GM23338 (cell line): ENCODE results near the gene KIRREL3. TPM values are rescaled to one million over a fixed set of nuclear protein-coding genes. Genes with fewer than 3 reads are reported as not detected.

ENCODE experiments used
- ATAC-seq: fragments of 200-7000 bp; cut with Tn5 transposase; 3 replicates; pipeline ENCODE4 v1.9.1; 2020
- DNase-seq: peaks from one replicate; pipeline ENCODE4 v3.0.0-alpha.2; 2015; ENCODE audit warnings: low spot score
- H2AFZ ChIP-seq: fragments of 200-600 bp; sonication (generic); 2 replicates; pipeline ENCODE4 v1.8.0; 2016; ENCODE audit warnings: antibody characterized with exemption, mild to moderate bottlenecking, moderate library complexity
- H3F3A ChIP-seq: fragments of 200-600 bp; sonication (generic); replicated peaks from 2 replicates; pipeline ENCODE4 v1.8.0; 2017; ENCODE audit warnings: antibody characterized with exemption, mixed run types, low read depth
- H3K27ac ChIP-seq: fragments of 200-600 bp; sonication (generic); 2 replicates; pipeline ENCODE4 v1.6.1; 2016; ENCODE audit warnings: low read depth
- H3K27me3 ChIP-seq: fragments of 200-600 bp; sonication (generic); 2 replicates; pipeline ENCODE4 v1.8.0; 2016; ENCODE audit warnings: mild to moderate bottlenecking, mixed run types, moderate library complexity; ENCODE audit not compliant: insufficient read depth
- H3K36me3 ChIP-seq: fragments of 200-600 bp; sonication (generic); 2 replicates; pipeline ENCODE4 v1.8.0; 2016; ENCODE audit warnings: mild to moderate bottlenecking; ENCODE audit not compliant: insufficient read depth
- H3K4me1 ChIP-seq: fragments of 200-600 bp; sonication (generic); 2 replicates; pipeline ENCODE4 v1.8.0; 2016; ENCODE audit warnings: mild to moderate bottlenecking, moderate library complexity; ENCODE audit not compliant: insufficient read depth
- H3K4me2 ChIP-seq: fragments of 200-600 bp; sonication (generic); 2 replicates; pipeline ENCODE4 v1.7.1; 2017; ENCODE audit warnings: mixed run types
- H3K4me3 ChIP-seq: fragments of 200-600 bp; sonication (generic); 2 replicates; pipeline ENCODE4 v1.6.1; 2016; ENCODE audit warnings: mixed run types
- H3K79me2 ChIP-seq: fragments of 200-600 bp; sonication (generic); replicated peaks from 2 replicates; pipeline ENCODE4 v1.8.0; 2017; ENCODE audit warnings: mild to moderate bottlenecking; ENCODE audit not compliant: insufficient read depth
- H3K9me2 ChIP-seq: fragments of 200-600 bp; sonication (generic); 2 replicates; pipeline ENCODE4 v1.8.0; 2017; ENCODE audit not compliant: insufficient read depth
- H4K20me1 ChIP-seq: fragments of 200-600 bp; sonication (generic); replicated peaks from 2 replicates; pipeline ENCODE4 v1.8.0; 2017; ENCODE audit warnings: mild to moderate bottlenecking; ENCODE audit not compliant: insufficient read depth
- H3K27ac Mint-ChIP-seq: 2 replicates; pipeline ENCODE4 v1.8.0; 2020; ENCODE audit warnings: inconsistent platforms, mild to moderate bottlenecking, moderate library complexity, mixed read lengths
- H3K27me3 Mint-ChIP-seq: 3 replicates; pipeline ENCODE4 v1.8.0; 2022; ENCODE audit warnings: low read depth, mild to moderate bottlenecking, moderate library complexity, mixed read lengths, inconsistent platforms; ENCODE audit not compliant: insufficient read depth, poor library complexity
- H3K36me3 Mint-ChIP-seq: 3 replicates; pipeline ENCODE4 v1.8.0; 2021; ENCODE audit warnings: low read depth, mild to moderate bottlenecking, inconsistent platforms, moderate library complexity, mixed read lengths
- H3K4me1 Mint-ChIP-seq: 3 replicates; pipeline ENCODE4 v1.8.0; 2020; ENCODE audit warnings: mild to moderate bottlenecking, inconsistent platforms, mixed read lengths
- H3K4me3 Mint-ChIP-seq: 3 replicates; pipeline ENCODE4 v1.8.0; 2021; ENCODE audit warnings: moderate library complexity, mild to moderate bottlenecking, inconsistent platforms, mixed read lengths
- H3K9me3 Mint-ChIP-seq: 3 replicates; pipeline ENCODE4 v1.8.0; 2020; ENCODE audit warnings: moderate library complexity, mild to moderate bottlenecking, inconsistent platforms, mixed read lengths
- CREB1 ChIP-seq: fragments of 250-450 bp; sonication (Bioruptor Pico); IDR thresholded peaks from 2 replicates; pipeline ENCODE4 v1.5.0; 2020; ENCODE audit warnings: low read depth, mild to moderate bottlenecking, moderate library complexity
- CTCF ChIP-seq, 2 experiments: fragments of 200-600 bp in 1 of 2; sonication (generic) in 1 of 2; conservative IDR thresholded peaks; 2 replicates each; pipeline versions ENCODE4 v1.5.1 to v1.6.1; 2016 to 2017; ENCODE audit warnings: antibody characterized with exemption in 2 of 2, low read depth in 2 of 2, mild to moderate bottlenecking in 2 of 2, moderate library complexity in 1 of 2
- ETS1 ChIP-seq: IDR thresholded peaks from 2 replicates; pipeline ENCODE4 v1.6.1; 2016; ENCODE audit warnings: antibody characterized with exemption
- EZH2 ChIP-seq: fragments of 200-600 bp; sonication (generic); IDR thresholded peaks from one replicate; pipeline ENCODE4 v1.8.0; 2017; ENCODE audit warnings: antibody characterized with exemption, mild to moderate bottlenecking, low read depth; ENCODE audit not compliant: unreplicated experiment
- EZH2phosphoT487 ChIP-seq: fragments of 200-600 bp; sonication (generic); IDR thresholded peaks from one replicate; pipeline ENCODE4 v1.8.1; 2018; ENCODE audit warnings: antibody characterized with exemption; ENCODE audit not compliant: unreplicated experiment
- JUNB ChIP-seq: IDR thresholded peaks from one replicate; pipeline ENCODE4 v1.6.1; 2016; ENCODE audit warnings: antibody characterized with exemption; ENCODE audit not compliant: unreplicated experiment
- NANOG ChIP-seq: IDR thresholded peaks from 2 replicates; pipeline ENCODE4 v1.6.1; 2016; ENCODE audit warnings: antibody characterized with exemption, borderline replicate concordance
- POLR2AphosphoS5 ChIP-seq: IDR thresholded peaks from 2 replicates; pipeline ENCODE4 v1.6.1; 2016; ENCODE audit warnings: antibody characterized with exemption, low read depth
- REST ChIP-seq: IDR thresholded peaks from one replicate; pipeline ENCODE4 v1.6.1; 2018; ENCODE audit warnings: antibody characterized with exemption; ENCODE audit not compliant: unreplicated experiment
- STAT1 ChIP-seq: IDR thresholded peaks from one replicate; pipeline ENCODE4 v1.6.1; 2016; ENCODE audit warnings: antibody characterized with exemption; ENCODE audit not compliant: unreplicated experiment
- ZNF114 ChIP-seq: fragments of 250-450 bp; sonication (Bioruptor Pico); IDR thresholded peaks from 2 replicates; pipeline ENCODE4 v1.5.0; 2020; ENCODE audit warnings: mild to moderate bottlenecking, moderate library complexity
- ZNF331 ChIP-seq: fragments of 250-450 bp; sonication (Bioruptor Pico); IDR thresholded peaks from 2 replicates; pipeline ENCODE4 v1.5.0; 2020; ENCODE audit warnings: low read depth, mild to moderate bottlenecking, moderate library complexity
- ZNF462 ChIP-seq: fragments of 250-450 bp; sonication (Bioruptor Pico); IDR thresholded peaks from 2 replicates; pipeline ENCODE4 v1.5.0; 2020; ENCODE audit warnings: mild to moderate bottlenecking, moderate library complexity
- polyA plus RNA-seq: library from polyadenylated mRNA; unstranded; fragments of >200 nt; fragmentation: Nextera tagmentation; extraction: Ambion mirVana; gene quantifications from 2 replicates; pipeline ENCODE4 v1.2.1, GENCODE V29; 2016
- total RNA-seq: library from RNA; depleted of rRNA; stranded (reverse); fragments of >200 nt; shearing (Covaris generic); gene quantifications from 2 replicates; pipeline ENCODE4 v1.2.3, GENCODE V29; 2014

The KIRREL3 gene
- total and polyA plus RNA-seq, 2 experiments from 2014 or later = 0.13 to 1.5 TPM

GRCh38 chr11:126456089-126456488 is 544.5 kb downstream of the KIRREL3 start:
- ATAC-seq (no peak), DNase-seq (no peak)
- Mint-ChIP-seq H3K4me3 (no peak overlapping the region), H3K27me3 (peaks cover 11% of the 10 kb centered on the region), H3K36me3 (peaks cover 1% of the 10 kb centered on the region; the same call in 1 of the 3 replicates), H3K27ac (no peak overlapping the region), H3K9me3 (peaks cover 11% of the 10 kb centered on the region), H3K4me1 (peaks cover 14% of the 10 kb centered on the region)
- Histone ChIP-seq H3K79me2 (no peaks in the 10 kb centered on the region), H3K27ac (no peak overlapping the region), H3K4me3 (no peak overlapping the region), H4K20me1 (no peaks in the 10 kb centered on the region), H3F3A (peaks cover 5% of the 10 kb centered on the region), H3K9me2 (0 out of 2 replicates have a peak, but pooled peaks cover 1% of the 10 kb centered on the region), H2AFZ (no peak overlapping the region), H3K4me2 (no peak overlapping the region), H3K27me3 (no peaks in the 10 kb centered on the region), H3K4me1 (no peaks in the 10 kb centered on the region), H3K36me3 (no peaks in the 10 kb centered on the region)
- TF ChIP-seq POLR2AphosphoS5 (no peak), ETS1 (no peak), ZNF114 (no peak), JUNB (no peak), NANOG (no peak), EZH2 (no peak), CREB1 (CRISPR knock-in tag) (no peak), ZNF331 (CRISPR knock-in tag) (no peak), STAT1 (no peak), CTCF (conservative IDR thresholded peaks at IDR 0.05; ENCODE audit: low read depth in 2 of 2) (no peak), ZNF462 (CRISPR knock-in tag) (no peak), EZH2phosphoT487 (no peak), REST (no peak)
